Measurements from ENCODE around the gene TELO2. TPM values are rescaled to one million over a fixed set of nuclear protein-coding genes. Genes with fewer than 3 reads are reported as not detected.

Gene TELO2
- total and polyA plus RNA-seq, 2 donors (not counting 3 experiments of a cell fraction or from before 2014, with no cell fraction given): 30.7 to 61.6 TPM

- Histone ChIP-seq H3K9me1 (replicated peaks; ENCODE audit: control insufficient read depth, extremely low read depth, insufficient read depth, low read length) (no peaks in the 10 kb centered on the region), H3K36me3 (ENCODE audit: control insufficient read depth in 2 of 2, extremely low read depth in 1 of 2, insufficient read depth in 2 of 2, low read length in 2 of 2) (peaks cover 0 to 24% of the 10 kb centered on the region in 2 experiments), H3K4me2 (ENCODE audit: insufficient read depth, low read length) (no peak overlapping the region), H2AFZ (ENCODE audit: low read depth, low read length) (no peak overlapping the region), H4K20me1 (replicated peaks; ENCODE audit: control insufficient read depth, extremely low read depth, insufficient read depth, low read length) (no peaks in the 10 kb centered on the region), H3K27me3 (ENCODE audit: control insufficient read depth in 2 of 2, insufficient read depth in 2 of 2, low read length in 2 of 2) (no peaks in the 10 kb centered on the region), H3K9me3 (replicated peaks; ENCODE audit: control insufficient read depth, insufficient read depth, low read length) (no peaks in the 10 kb centered on the region), H3K9ac (replicated peaks; ENCODE audit: extremely low read depth, insufficient read depth, low read length) (no peak overlapping the region), H3K4me1 (ENCODE audit: control insufficient read depth, extremely low read depth, insufficient read depth, low read length) (no peaks in the 10 kb centered on the region), H3K79me2 (ENCODE audit: control insufficient read depth, insufficient read depth, low read length) (no peaks in the 10 kb centered on the region), H3K4me3 (replicated peaks in 1 of 3; ENCODE audit: insufficient read depth in 1 of 3, low read depth in 1 of 3, low read length in 3 of 3) (no peak overlapping the region), H3K27ac (ENCODE audit: insufficient read depth, low read depth, low read length) (no peak overlapping the region)
- TF ChIP-seq CTCF (IDR thresholded peaks at IDR 0.05; ENCODE audit: extremely low read depth in 1 of 2, insufficient read depth in 1 of 2, low read depth in 1 of 2, low read length in 2 of 2): no peak
- TF ChIP-seq POLR2A (IDR thresholded peaks at IDR 0.05; ENCODE audit: low read depth, low read length): no peak
- DNase-seq (ENCODE audit: low read depth, low spot score) (no peak), FAIRE-seq (no peak)
- dilution Hi-C loops (cut with MboI; ENCODE audit: extremely low pct_ligation_motif_present, low sequenced_read_pairs): no loop called here
- no TSS peak for BruUV-seq (replicated peaks)
- ChIA-PET CTCF (interaction anchor here (1.5 to 1.6 kb wide), 2 partner anchors 12 to 63 kb away, joined by 4 to 6 read pairs; no protein-coding TSS in a partner anchor), POLR2A (no interaction called here)
- intact Hi-C loops (cut with micrococcal nuclease): no loop called here
Observed at GRCh38 chr16:1557074-1557473, 63.9 kb downstream of the TELO2 start.

GRCh38 chr16:1557576-1557975, 64.4 kb downstream of the TELO2 start:
- no peak overlapping the region for H2AFZ ChIP-seq (ENCODE audit: low read depth, low read length)
- H3K9ac ChIP-seq (replicated peaks; ENCODE audit: extremely low read depth, insufficient read depth, low read length): no peak overlapping the region
- H3K9me1 ChIP-seq (replicated peaks; ENCODE audit: control insufficient read depth, extremely low read depth, insufficient read depth, low read length): no peaks in the 10 kb centered on the region
- CTCF ChIA-PET: interaction anchor here (0.7 to 1.6 kb wide), 3 partner anchors 12 to 134 kb away, joined by 3 to 6 read pairs (median 4); no protein-coding TSS in a partner anchor
- intact Hi-C loops (cut with micrococcal nuclease) (no loop called here), dilution Hi-C loops (cut with MboI; ENCODE audit: extremely low pct_ligation_motif_present, low sequenced_read_pairs) (no loop called here)
- H3K27ac ChIP-seq (ENCODE audit: insufficient read depth, low read depth, low read length): no peak overlapping the region
- no TSS peak for BruUV-seq (replicated peaks)
- H3K27me3 ChIP-seq (ENCODE audit: control insufficient read depth in 2 of 2, insufficient read depth in 2 of 2, low read length in 2 of 2): no peaks in the 10 kb centered on the region
- POLR2A ChIA-PET: no interaction called here
- no peaks in the 10 kb centered on the region for H4K20me1 ChIP-seq (replicated peaks; ENCODE audit: control insufficient read depth, extremely low read depth, insufficient read depth, low read length)
- FAIRE-seq: no peak
- H3K4me2 ChIP-seq (ENCODE audit: insufficient read depth, low read length): no peak overlapping the region
- DNase-seq (ENCODE audit: low read depth, low spot score): no peak
- TF ChIP-seq GATA2 (IDR thresholded peaks at IDR 0.05; ENCODE audit: insufficient read depth, insufficient read length, low read depth, low read length) (no peak), JUN (IDR thresholded peaks at IDR 0.05; ENCODE audit: borderline replicate concordance, insufficient read depth, insufficient read length, low read depth) (no peak), FOS (IDR thresholded peaks at IDR 0.05; ENCODE audit: borderline replicate concordance, insufficient read depth, low read length) (no peak), MAX (IDR thresholded peaks at IDR 0.05; ENCODE audit: insufficient read depth, insufficient read length) (no peak), POLR2AphosphoS5 (IDR thresholded peaks at IDR 0.05; ENCODE audit: insufficient read depth, low read depth, low read length) (no peak), CTCF (IDR thresholded peaks at IDR 0.05; ENCODE audit: extremely low read depth in 1 of 2, insufficient read depth in 1 of 2, low read depth in 1 of 2, low read length in 2 of 2) (no peak), EZH2 (IDR thresholded peaks at IDR 0.05; ENCODE audit: borderline replicate concordance, low read depth, low read length, severe bottlenecking) (no peak), POLR2A (IDR thresholded peaks at IDR 0.05; ENCODE audit: low read depth, low read length) (no peak), MYC (IDR thresholded peaks at IDR 0.05; ENCODE audit: low read depth, low read length) (no peak)
- H3K79me2 ChIP-seq (ENCODE audit: control insufficient read depth, insufficient read depth, low read length): no peaks in the 10 kb centered on the region
- H3K4me3 ChIP-seq (replicated peaks in 1 of 3; ENCODE audit: insufficient read depth in 1 of 3, low read depth in 1 of 3, low read length in 3 of 3): no peak overlapping the region
- no peaks in the 10 kb centered on the region for H3K9me3 ChIP-seq (replicated peaks; ENCODE audit: control insufficient read depth, insufficient read depth, low read length)
- H3K4me1 ChIP-seq (ENCODE audit: control insufficient read depth, extremely low read depth, insufficient read depth, low read length): no peaks in the 10 kb centered on the region
- H3K36me3 ChIP-seq (ENCODE audit: control insufficient read depth in 2 of 2, extremely low read depth in 1 of 2, insufficient read depth in 2 of 2, low read length in 2 of 2): peaks cover 0 to 23% of the 10 kb centered on the region in 2 experiments

All from endothelial cell of umbilical vein (primary cell).